Articular chondrocyte of knee joint (primary cell): Measurements from ENCODE around the gene SLC10A3. TPM values are rescaled to one million over a fixed set of nuclear protein-coding genes. Genes with fewer than 3 reads are reported as not detected.

Experiments
- small RNA-seq: library from RNA; depleted of rRNA; stranded (forward); fragments of <200 nt; gene quantifications from one replicate; pipeline ENCODE3, GENCODE V24; 2012
- total RNA-seq: library from RNA; depleted of rRNA; stranded (reverse); fragments of >200 nt; gene quantifications from 2 replicates; pipeline ENCODE4 v1.2.3, GENCODE V29; 2012

The SLC10A3 gene, protein sequence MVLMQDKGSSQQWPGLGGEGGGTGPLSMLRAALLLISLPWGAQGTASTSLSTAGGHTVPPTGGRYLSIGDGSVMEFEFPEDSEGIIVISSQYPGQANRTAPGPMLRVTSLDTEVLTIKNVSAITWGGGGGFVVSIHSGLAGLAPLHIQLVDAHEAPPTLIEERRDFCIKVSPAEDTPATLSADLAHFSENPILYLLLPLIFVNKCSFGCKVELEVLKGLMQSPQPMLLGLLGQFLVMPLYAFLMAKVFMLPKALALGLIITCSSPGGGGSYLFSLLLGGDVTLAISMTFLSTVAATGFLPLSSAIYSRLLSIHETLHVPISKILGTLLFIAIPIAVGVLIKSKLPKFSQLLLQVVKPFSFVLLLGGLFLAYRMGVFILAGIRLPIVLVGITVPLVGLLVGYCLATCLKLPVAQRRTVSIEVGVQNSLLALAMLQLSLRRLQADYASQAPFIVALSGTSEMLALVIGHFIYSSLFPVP
- 32.5 and 33.3 TPM in 2 replicates for total RNA-seq

DNA sequence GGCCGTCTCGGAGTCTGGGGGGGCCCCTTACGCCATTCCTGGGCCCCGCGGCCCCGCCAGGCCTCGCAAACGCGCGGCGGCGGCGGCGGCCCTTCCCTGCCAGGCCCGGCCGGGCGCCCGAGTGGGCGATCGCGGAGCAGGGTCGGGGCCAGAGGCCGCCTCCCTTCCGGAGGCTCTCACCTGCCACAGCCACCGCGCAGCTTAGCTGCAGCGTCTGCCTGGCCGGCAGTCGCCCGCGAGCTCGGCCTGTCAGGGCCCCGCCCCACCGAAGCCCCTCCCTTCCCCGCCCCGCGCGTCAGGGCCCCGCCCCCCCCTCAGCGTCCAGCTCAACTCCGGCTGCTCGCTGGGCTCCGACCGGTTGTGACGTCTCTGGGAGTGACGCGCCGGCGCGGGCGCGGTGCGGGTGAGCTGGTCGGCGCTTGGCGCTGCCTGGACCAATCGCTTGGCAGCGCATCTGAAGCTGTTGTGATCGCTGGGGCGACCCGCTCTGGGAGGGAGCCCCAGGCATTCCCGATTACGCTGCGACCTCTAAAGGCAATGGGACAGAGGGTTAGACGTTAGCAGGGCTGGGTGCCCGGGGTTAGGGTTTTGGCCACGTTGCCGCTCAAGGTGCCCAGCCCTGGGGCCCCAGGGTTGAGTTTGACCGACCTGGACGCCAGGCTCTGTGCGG is at the start of gene SLC10A3:
SLC10A3 (minus strand) TSS at position 216 of the 670 bp plus-strand sequence. CDS start 1,689 bp downstream, outside the sequence.

DNA sequence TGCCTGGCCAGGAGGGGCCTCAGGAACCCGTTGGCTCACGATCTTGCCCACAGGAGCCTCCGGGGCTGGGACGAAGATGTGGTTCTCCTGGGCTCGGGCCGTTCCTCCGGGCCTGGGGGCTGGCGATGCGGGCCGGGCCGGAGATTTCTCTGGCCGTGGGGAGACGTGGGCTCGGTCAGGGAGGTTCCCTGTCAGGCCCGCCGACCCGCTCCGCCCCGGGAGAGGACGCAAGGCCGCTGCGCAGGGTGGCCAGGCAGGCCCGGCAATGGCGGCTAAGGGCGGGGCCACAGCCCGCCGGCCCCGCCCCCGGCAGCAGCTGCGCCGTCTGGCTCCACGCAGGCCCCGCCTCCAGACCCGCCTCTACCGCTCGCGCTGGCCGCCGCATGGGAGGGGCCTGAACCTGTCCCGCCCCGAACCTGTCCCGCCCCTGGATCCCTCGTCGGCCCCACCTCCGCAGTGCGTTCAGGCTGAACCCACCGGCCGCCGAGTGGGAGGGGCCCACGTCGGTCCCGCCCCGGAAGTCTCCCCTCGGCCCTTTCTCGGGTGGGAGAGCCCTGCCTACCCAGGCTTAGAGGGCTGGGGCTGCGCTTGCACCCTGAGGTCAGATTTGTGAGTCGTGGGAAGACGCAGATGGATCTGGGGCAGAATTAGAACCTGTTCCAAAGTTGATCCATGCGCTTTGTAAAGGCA is 25.7 kb upstream of the SLC10A3 start, which contains the start of gene FAM3A:
FAM3A (minus strand) TSS at position 267 of the 690 bp plus-strand sequence. CDS start 460 bp downstream, outside the sequence.

DNA sequence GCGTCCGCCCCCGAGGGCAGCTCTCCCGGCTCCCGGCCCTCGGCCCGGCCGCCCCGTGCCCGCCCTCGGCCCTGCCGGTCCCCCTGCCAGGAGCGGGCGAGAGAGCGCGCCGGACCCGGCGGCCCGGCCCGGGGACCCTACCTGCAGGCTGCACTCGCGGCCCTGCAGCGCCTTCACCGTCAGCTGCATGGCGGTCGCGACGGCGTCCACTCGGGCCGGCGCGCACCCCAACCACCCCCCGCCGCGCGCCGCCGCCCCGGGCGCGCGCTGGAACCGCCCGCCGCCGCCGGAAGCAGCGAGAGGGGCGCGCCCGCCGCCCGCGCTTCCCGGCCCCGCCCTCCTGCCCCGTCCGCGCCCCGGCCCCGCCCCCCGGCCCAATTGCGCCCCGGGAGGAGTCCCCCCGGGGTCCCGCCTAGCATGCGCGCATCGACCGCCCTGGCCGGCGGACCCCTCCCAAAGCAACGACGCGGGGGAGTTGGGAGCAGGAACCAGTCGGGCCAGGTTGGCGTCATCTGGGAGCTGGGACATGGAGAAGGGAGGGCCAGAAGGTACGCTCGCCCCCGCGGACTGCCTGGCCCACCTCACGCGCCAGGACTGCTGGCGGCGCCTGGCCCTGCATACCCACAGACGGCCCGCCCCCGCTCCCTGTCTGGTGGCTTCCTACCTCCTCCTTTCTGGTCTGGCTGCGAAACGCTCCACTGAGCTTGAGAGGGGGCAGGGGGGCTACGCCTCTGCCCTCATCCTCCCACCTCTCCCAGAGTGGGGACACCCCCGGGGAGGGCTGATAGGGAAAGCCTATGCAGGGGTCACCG is 3.8 kb downstream of the SLC10A3 start, which contains the start of gene UBL4A:
UBL4A (minus strand) TSS at position 220 of the 812 bp plus-strand sequence; CDS start at position 189, 31 bp downstream.

DNA sequence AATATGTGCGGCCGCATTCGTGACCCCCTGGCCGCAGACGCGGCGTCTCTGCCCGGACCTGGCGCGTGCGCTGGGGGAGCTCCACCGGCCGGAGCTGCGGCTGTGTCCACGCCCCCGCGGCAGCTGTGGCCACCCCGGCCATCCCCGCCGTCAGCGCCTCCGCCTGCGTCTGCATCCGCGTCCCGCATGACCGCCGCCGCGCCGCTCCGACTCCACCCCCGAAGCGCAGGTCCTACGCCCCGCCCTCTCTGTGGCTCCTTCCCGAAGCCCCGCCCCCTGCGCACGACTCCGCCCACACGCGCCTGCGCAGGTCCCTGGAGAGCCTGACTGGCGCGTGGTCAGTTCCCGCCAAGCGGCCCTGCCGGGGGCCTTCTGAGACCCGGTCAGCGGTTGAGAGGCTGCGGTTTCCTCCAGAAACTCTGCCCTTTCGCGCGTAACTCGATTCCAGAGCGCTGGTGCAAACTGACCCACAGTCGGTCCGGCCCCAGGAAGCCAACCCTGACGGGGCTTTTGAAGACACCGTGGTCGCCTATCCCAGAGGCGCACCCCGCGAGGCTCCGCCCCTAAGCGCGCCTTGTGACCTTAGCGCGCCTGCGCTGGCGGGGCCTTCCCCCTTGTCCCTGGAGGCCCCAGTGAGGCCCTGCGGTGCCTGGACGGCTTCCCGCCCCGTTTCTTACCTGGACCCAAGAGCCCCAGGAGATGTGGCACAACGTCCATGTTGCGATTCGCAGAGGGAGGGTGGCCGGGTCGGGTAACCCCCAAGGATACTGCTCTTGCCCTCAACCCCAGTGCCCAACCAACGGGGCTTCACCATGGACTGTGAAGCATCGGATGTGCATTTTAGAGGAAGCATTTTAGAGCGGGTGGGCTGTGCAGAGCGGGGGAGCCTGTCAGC is 11.5 kb downstream of the SLC10A3 start, which contains the start of gene LAGE3:
LAGE3 (minus strand) TSS at position 554 of the 895 bp plus-strand sequence; CDS start at position 188, 366 bp downstream.

DNA sequence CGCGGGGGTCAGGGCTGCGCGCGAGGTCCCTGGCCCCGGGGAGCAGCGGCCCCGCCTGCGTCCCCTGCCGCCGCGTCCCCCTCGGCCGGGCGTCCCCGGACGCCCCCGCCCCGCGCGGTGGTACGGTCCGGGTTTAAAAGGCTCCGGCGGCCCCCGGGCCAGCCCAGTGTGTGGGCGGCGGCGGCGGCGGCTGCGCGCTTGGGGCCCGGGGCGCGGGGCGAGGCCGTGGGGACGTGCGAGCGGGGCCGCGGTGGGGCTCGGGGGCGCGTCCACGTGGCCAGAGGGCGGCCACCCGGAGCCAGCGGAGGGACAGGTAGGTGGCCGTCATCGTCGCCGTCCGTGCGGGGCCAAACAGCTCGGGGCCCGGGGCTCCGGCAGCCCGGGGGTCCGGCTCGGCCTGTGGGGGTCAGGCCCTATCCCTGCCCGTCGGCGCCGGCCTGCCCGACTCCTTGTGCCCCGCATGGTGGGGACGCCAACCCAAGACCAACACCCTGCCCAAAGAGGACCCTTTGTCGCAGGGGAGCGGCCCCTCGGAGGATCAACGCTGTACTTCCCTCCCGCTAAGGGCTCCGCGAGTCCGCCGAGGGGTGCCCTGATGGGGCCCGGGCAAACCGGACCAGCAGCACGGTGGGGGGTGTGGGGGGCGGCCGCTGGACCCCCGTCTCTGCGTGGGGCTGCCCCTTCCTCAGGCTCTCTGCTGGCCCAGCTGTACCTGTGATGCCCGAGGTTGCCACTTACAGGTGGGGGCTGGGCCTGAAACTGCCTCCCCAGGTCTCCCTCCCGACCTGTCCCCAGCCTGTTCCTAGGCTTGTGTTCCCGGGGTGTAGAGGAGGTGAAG is 32.1 kb downstream of the SLC10A3 start, which contains the start of gene PLXNA3:
PLXNA3 (plus strand) TSS at position 166 of the 838 bp plus-strand sequence. CDS start 1,903 bp downstream, outside the sequence.

DNA sequence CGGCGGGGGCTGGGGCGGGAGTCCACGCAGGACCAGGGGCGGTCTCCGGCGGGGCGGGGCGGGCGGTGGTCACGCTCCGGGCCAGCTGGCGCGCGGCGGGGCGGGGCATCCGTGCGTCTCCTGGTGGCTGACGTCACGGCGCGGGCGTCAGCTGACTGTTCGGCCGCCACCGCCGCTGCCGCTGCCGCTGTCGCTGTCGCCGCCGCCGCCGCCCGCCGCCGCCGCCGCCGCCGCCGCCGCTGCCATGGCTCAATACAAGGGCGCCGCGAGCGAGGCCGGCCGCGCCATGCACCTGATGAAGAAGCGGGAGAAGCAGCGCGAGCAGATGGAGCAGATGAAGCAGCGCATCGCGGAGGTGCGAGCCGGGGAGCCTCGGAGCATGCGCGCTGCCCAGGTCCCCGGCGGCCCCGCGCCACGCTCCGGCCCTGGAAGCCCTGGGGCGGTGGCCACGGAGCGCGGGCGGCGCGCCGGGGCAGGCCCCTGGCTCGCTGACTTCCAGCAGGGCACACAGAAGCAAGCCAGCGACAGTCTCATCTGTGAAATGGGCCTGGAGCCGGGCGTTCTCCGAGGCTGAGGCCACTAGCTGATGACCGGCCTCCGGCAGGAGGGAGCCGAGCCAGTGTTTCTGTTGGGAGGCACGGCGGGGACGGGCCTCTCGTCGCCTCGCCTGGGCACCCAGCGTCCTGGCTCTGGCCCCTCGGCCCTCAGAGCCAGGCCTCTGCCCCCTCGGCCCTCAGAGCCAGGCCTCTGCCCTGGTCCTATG is 46.3 kb downstream of the SLC10A3 start, which contains the start of gene FAM50A:
FAM50A (plus strand) TSS at position 150 of the 763 bp plus-strand sequence; CDS start at position 245, 95 bp downstream.

Small RNA genes within 50 kb of the gene (small RNA-seq; reads per million reads assigned to genes)
- not detected for gene MIR6858
- gene RN7SL697P = not detected

Other genes with a start within 250 kb of the SLC10A3 start
- not detected in 2 replicates for gene OPN1MW3, start 233.0 kb downstream of the SLC10A3 start, total RNA-seq
- gene TEX28, start 195.5 kb downstream of the SLC10A3 start, total RNA-seq = not detected in 2 replicates
- gene TKTL1, start 194.8 kb downstream of the SLC10A3 start, total RNA-seq = not detected in 2 replicates
- gene FLNA, start 116.0 kb downstream of the SLC10A3 start, total RNA-seq = 1,743 and 1,971 TPM in 2 replicates
- 34.8 and 40.5 TPM in 2 replicates for gene EMD, start 111.3 kb downstream of the SLC10A3 start, total RNA-seq
- gene RPL10, start 92.3 kb downstream of the SLC10A3 start, total RNA-seq = 2,325 and 2,873 TPM in 2 replicates
- 55.5 and 61.5 TPM in 2 replicates for gene DNASE1L1, start 81.4 kb downstream of the SLC10A3 start, total RNA-seq
- gene TAFAZZIN, start 79.1 kb downstream of the SLC10A3 start, total RNA-seq = 12.0 and 12.2 TPM in 2 replicates
- gene ATP6AP1, start 62.0 kb downstream of the SLC10A3 start, total RNA-seq = 31.6 and 37.2 TPM in 2 replicates
- gene GDI1, start 53.5 kb downstream of the SLC10A3 start, total RNA-seq = 59.5 and 77.8 TPM in 2 replicates
- 30.6 and 36.6 TPM in 2 replicates for gene FAM50A, start 46.5 kb downstream of the SLC10A3 start, total RNA-seq
- 12.9 and 16.9 TPM in 2 replicates for gene PLXNA3, start 32.3 kb downstream of the SLC10A3 start, total RNA-seq
- 16.5 and 18.2 TPM in 2 replicates for gene LAGE3, start 11.3 kb downstream of the SLC10A3 start, total RNA-seq
- gene UBL4A, start 4.0 kb downstream of the SLC10A3 start, total RNA-seq = 28.0 and 29.6 TPM in 2 replicates
- gene FAM3A, start 25.6 kb upstream of the SLC10A3 start, total RNA-seq = 21.9 and 22.2 TPM in 2 replicates
- 80.2 and 110 TPM in 2 replicates for gene G6PD, start 56.2 kb upstream of the SLC10A3 start, total RNA-seq
- 12.1 and 13.6 TPM in 2 replicates for gene IKBKG, start 57.0 kb upstream of the SLC10A3 start, total RNA-seq
- gene CTAG1A, start 94.5 kb upstream of the SLC10A3 start, total RNA-seq = not detected in 2 replicates
- gene CTAG1B, start 128.7 kb upstream of the SLC10A3 start, total RNA-seq = not detected in 2 replicates
- gene CTAG2, start 162.9 kb upstream of the SLC10A3 start, total RNA-seq = not detected in 2 replicates